HG03442 (cell line): ENCODE measurements around the gene KRT36.

ENCODE experiments used
- ATAC-seq: cut with Tn5 transposase; IDR thresholded peaks from one replicate; pipeline ENCODE4 v1.9.1; 2021; ENCODE audit warnings: mild to moderate bottlenecking, moderate library complexity; ENCODE audit not compliant: unreplicated experiment

KRT36 gene

GRCh38 chr17:41480136-41480535 lies 9.6 kb downstream of the KRT36 start:
- no peak for ATAC-seq

GRCh38 chr17:41478237-41478636 lies 11.5 kb downstream of the KRT36 start:
- ATAC-seq = no peak

GRCh38 chr17:41476866-41477815 lies 12.6 kb downstream of the KRT36 start:
- no peak for ATAC-seq

GRCh38 chr17:41475421-41475820 lies 14.3 kb downstream of the KRT36 start:
- no peak for ATAC-seq

- ATAC-seq = no peak
Measured at GRCh38 chr17:41474863-41475262, 14.8 kb downstream of the KRT36 start.

- no peak for ATAC-seq
Measured at GRCh38 chr17:41468346-41468745, 21.4 kb downstream of the KRT36 start.

- no peak for ATAC-seq
Measured at GRCh38 chr17:41467561-41467960, 22.1 kb downstream of the KRT36 start.

GRCh38 chr17:41466988-41467387 lies 22.7 kb downstream of the KRT36 start, which contains the start of gene KRT32:
Gene KRT32, minus strand, starts transcription at chr17:41467386. Its CDS starts 61 bp downstream, at chr17:41467325.
- no peak for ATAC-seq

GRCh38 chr17:41464682-41465081 lies 25.0 kb downstream of the KRT36 start:
- no peak for ATAC-seq

GRCh38 chr17:41464173-41464572 lies 25.5 kb downstream of the KRT36 start:
- no peak for ATAC-seq

- no peak for ATAC-seq
Measured at GRCh38 chr17:41463746-41464145, 26.0 kb downstream of the KRT36 start.

- ATAC-seq = no peak
Measured at GRCh38 chr17:41462705-41463104, 27.0 kb downstream of the KRT36 start.

- ATAC-seq = no peak
Measured at GRCh38 chr17:41457676-41458075, 32.0 kb downstream of the KRT36 start.

- ATAC-seq = no peak
Measured at GRCh38 chr17:41456204-41456603, 33.5 kb downstream of the KRT36 start.

- no peak for ATAC-seq
Measured at GRCh38 chr17:41455236-41455635, 34.5 kb downstream of the KRT36 start.

GRCh38 chr17:41453066-41453465 lies 36.6 kb downstream of the KRT36 start:
- ATAC-seq = no peak

GRCh38 chr17:41452281-41452680 lies 37.4 kb downstream of the KRT36 start:
- no peak for ATAC-seq

- no peak for ATAC-seq
Measured at GRCh38 chr17:41451154-41451728, 38.5 kb downstream of the KRT36 start.

GRCh38 chr17:41449008-41449407 lies 40.7 kb downstream of the KRT36 start:
- no peak for ATAC-seq

- no peak for ATAC-seq
Measured at GRCh38 chr17:41448506-41448905, 41.2 kb downstream of the KRT36 start.

- no peak for ATAC-seq
Measured at GRCh38 chr17:41446806-41447205, 42.9 kb downstream of the KRT36 start.

GRCh38 chr17:41444640-41445039 lies 45.1 kb downstream of the KRT36 start:
- ATAC-seq = no peak
